HG03175 (cell line): ENCODE results near the gene IRAG1.
A peak's percentile ranks its signal among the peaks of the same experiment; 100 is the strongest.

Source experiments
- ATAC-seq: cut with Tn5 transposase; IDR thresholded peaks from one replicate; pipeline ENCODE4 v1.9.1; 2021; ENCODE audit warnings: mild to moderate bottlenecking, moderate library complexity; ENCODE audit not compliant: unreplicated experiment

Gene IRAG1

GRCh38 chr11:10693509-10694081 is at the start of gene IRAG1:
IRAG1 (minus strand) TSS chr11:10693755; CDS start chr11:10693602, 153 bp downstream.
- no peak for ATAC-seq

- ATAC-seq = no peak
These were observed 49.1 kb upstream of the IRAG1 start for GRCh38 chr11:10742460-10743208.

- peak; percentile 99 for ATAC-seq
These were observed 42.2 kb upstream of the IRAG1 start for GRCh38 chr11:10735481-10736475.

- ATAC-seq = no peak
These were observed 37.6 kb upstream of the IRAG1 start for GRCh38 chr11:10731064-10731680.

GRCh38 chr11:10730151-10730550 is 36.6 kb upstream of the IRAG1 start:
- no peak for ATAC-seq

- no peak for ATAC-seq
These were observed 35.4 kb upstream of the IRAG1 start for GRCh38 chr11:10728789-10729472.

GRCh38 chr11:10728154-10728553 is 34.6 kb upstream of the IRAG1 start:
- ATAC-seq = no peak

- no peak for ATAC-seq
These were observed 33.7 kb upstream of the IRAG1 start for GRCh38 chr11:10727146-10727851.

- no peak for ATAC-seq
These were observed 32.3 kb upstream of the IRAG1 start for GRCh38 chr11:10725907-10726253.

- ATAC-seq = no peak
These were observed 31.8 kb upstream of the IRAG1 start for GRCh38 chr11:10725114-10725906.

- no peak for ATAC-seq
These were observed 28.8 kb upstream of the IRAG1 start for GRCh38 chr11:10722307-10722706.

GRCh38 chr11:10720881-10721376 is 27.4 kb upstream of the IRAG1 start:
- ATAC-seq = no peak

GRCh38 chr11:10719616-10720015 is 26.1 kb upstream of the IRAG1 start:
- ATAC-seq = no peak

- no peak for ATAC-seq
These were observed 23.1 kb upstream of the IRAG1 start for GRCh38 chr11:10716543-10717259.

GRCh38 chr11:10716122-10716521 is 22.6 kb upstream of the IRAG1 start:
- no peak for ATAC-seq

- ATAC-seq = no peak
These were observed 22.0 kb upstream of the IRAG1 start for GRCh38 chr11:10715571-10715970.

GRCh38 chr11:10709299-10710086 is 15.9 kb upstream of the IRAG1 start:
- no peak for ATAC-seq
